Measurements from ENCODE around the gene C19orf53. TPM values are rescaled to one million over a fixed set of nuclear protein-coding genes. Genes with fewer than 3 reads are reported as not detected.

The C19orf53 gene
- total and polyA plus RNA-seq, 2 of the 13 experiments (the other 11 are each of a cell fraction or from before 2014, with no cell fraction given) = 129 to 130 TPM

DNA sequence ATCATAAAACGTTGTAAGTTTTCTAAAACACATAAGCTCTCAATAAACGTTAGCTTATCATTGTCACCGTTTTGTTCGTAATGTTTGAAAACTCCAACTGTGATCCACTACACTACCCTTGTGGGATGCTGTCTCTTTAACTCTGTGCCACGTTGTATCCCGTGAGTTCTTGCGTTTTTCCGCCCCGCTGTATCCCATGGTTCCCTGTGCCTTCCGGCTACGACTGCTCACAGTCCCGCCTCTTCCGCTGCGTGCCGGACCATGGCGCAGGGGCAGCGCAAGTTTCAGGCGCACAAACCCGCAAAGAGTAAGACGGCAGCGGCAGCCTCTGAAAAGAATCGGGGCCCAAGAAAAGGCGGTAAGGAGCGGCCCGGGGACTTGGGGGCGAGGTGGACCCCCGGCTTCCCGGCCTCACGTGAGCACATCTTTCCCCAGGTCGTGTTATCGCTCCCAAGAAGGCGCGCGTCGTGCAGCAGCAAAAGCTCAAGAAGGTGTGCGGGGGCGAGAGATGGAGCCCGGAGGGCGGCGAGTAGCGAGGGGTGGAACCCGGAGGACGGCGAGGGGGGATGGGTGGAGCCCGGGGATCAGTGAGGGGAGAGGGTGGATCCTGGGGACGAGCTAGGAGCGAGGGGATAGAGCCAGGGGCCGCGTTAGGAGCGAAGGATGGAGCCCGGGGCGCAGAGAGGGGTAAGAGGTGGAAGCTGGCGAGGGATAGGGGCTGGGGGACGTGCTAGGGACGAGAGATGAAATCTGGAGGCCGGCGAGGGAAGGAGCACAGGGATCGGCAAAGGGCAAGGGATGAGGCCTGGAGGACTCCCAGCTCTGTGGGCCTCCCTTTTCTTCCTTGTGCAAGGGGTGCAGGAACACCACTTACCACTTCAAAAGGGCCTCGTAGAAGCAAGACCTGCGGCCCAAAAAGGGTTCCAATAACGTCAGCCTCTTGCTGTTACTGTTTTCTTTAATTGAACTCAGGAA, at the start of gene C19orf53 (continued):
- TF ChIP-seq PRPF4 (IDR thresholded peaks at IDR 0.05; ENCODE audit: low read depth, low read length, poor library complexity, severe bottlenecking) (no peak), MTA1 (CRISPR knock-in tag; IDR thresholded peaks at IDR 0.05; ENCODE audit: borderline replicate concordance) (no peak; the same call in 1 of the 2 replicates), EED (CRISPR knock-in tag; IDR thresholded peaks at IDR 0.05) (peak; percentile 72; the same call in 1 of the 2 replicates), ZNF124 (CRISPR knock-in tag; IDR thresholded peaks at IDR 0.05) (peak; percentile 92; the same call in 1 of the 2 replicates), XRCC5 (optimal IDR thresholded peaks at IDR 0.05; ENCODE audit: low read length) (peak; percentile 48), RARA (CRISPR knock-in tag; IDR thresholded peaks at IDR 0.05) (no peak), FIP1L1 (IDR thresholded peaks at IDR 0.05; ENCODE audit: borderline replicate concordance, insufficient read depth, low read depth, low read length) (0 out of 2 replicates have a peak, but pooled peaks have one; percentile 26), CCDC6 (CRISPR knock-in tag; IDR thresholded peaks at IDR 0.05) (peak; percentile 79; the same call in 1 of the 2 replicates), ZBTB42 (CRISPR knock-in tag; IDR thresholded peaks at IDR 0.05) (no peak), POGZ (CRISPR knock-in tag; IDR thresholded peaks at IDR 0.05) (peak; percentile 77), ZNF652 (CRISPR knock-in tag; IDR thresholded peaks at IDR 0.05; ENCODE audit: borderline replicate concordance, low read depth) (no peak), KDM6A (CRISPR knock-in tag; IDR thresholded peaks at IDR 0.05; ENCODE audit: low read depth) (no peak), ZNF3 (CRISPR knock-in tag; IDR thresholded peaks at IDR 0.05) (no peak), ZNF20 (CRISPR knock-in tag; IDR thresholded peaks at IDR 0.05) (no peak), MAZ (IDR thresholded peaks at IDR 0.05; ENCODE audit: borderline replicate concordance, low read depth, low read length) (no peak), MAZ (CRISPR knock-in tag; IDR thresholded peaks at IDR 0.05; ENCODE audit: low read depth) (peak; percentile 86), ZNF672 (CRISPR knock-in tag; IDR thresholded peaks at IDR 0.05) (peak; percentile 53; the same call in 1 of the 2 replicates), MLLT10 (CRISPR knock-in tag; IDR thresholded peaks at IDR 0.05) (no peak)
- TF ChIP-seq, protein P1, sequence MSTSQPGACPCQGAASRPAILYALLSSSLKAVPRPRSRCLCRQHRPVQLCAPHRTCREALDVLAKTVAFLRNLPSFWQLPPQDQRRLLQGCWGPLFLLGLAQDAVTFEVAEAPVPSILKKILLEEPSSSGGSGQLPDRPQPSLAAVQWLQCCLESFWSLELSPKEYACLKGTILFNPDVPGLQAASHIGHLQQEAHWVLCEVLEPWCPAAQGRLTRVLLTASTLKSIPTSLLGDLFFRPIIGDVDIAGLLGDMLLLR (CRISPR knock-in tag; IDR thresholded peaks at IDR 0.05) = peak; percentile 74
- TF ChIP-seq, protein P2, sequence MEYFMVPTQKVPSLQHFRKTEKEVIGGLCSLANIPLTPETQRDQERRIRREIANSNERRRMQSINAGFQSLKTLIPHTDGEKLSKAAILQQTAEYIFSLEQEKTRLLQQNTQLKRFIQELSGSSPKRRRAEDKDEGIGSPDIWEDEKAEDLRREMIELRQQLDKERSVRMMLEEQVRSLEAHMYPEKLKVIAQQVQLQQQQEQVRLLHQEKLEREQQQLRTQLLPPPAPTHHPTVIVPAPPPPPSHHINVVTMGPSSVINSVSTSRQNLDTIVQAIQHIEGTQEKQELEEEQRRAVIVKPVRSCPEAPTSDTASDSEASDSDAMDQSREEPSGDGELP (IDR thresholded peaks at IDR 0.05; ENCODE audit: borderline replicate concordance, low read depth) = peak; percentile 51; the same call in 1 of the 2 replicates
- TF ChIP-seq, protein P3, sequence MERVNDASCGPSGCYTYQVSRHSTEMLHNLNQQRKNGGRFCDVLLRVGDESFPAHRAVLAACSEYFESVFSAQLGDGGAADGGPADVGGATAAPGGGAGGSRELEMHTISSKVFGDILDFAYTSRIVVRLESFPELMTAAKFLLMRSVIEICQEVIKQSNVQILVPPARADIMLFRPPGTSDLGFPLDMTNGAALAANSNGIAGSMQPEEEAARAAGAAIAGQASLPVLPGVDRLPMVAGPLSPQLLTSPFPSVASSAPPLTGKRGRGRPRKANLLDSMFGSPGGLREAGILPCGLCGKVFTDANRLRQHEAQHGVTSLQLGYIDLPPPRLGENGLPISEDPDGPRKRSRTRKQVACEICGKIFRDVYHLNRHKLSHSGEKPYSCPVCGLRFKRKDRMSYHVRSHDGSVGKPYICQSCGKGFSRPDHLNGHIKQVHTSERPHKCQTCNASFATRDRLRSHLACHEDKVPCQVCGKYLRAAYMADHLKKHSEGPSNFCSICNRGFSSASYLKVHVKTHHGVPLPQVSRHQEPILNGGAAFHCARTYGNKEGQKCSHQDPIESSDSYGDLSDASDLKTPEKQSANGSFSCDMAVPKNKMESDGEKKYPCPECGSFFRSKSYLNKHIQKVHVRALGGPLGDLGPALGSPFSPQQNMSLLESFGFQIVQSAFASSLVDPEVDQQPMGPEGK (CRISPR knock-in tag; IDR thresholded peaks at IDR 0.05) = peak; percentile 35; the same call in 1 of the 2 replicates
- TF ChIP-seq, protein P4, sequence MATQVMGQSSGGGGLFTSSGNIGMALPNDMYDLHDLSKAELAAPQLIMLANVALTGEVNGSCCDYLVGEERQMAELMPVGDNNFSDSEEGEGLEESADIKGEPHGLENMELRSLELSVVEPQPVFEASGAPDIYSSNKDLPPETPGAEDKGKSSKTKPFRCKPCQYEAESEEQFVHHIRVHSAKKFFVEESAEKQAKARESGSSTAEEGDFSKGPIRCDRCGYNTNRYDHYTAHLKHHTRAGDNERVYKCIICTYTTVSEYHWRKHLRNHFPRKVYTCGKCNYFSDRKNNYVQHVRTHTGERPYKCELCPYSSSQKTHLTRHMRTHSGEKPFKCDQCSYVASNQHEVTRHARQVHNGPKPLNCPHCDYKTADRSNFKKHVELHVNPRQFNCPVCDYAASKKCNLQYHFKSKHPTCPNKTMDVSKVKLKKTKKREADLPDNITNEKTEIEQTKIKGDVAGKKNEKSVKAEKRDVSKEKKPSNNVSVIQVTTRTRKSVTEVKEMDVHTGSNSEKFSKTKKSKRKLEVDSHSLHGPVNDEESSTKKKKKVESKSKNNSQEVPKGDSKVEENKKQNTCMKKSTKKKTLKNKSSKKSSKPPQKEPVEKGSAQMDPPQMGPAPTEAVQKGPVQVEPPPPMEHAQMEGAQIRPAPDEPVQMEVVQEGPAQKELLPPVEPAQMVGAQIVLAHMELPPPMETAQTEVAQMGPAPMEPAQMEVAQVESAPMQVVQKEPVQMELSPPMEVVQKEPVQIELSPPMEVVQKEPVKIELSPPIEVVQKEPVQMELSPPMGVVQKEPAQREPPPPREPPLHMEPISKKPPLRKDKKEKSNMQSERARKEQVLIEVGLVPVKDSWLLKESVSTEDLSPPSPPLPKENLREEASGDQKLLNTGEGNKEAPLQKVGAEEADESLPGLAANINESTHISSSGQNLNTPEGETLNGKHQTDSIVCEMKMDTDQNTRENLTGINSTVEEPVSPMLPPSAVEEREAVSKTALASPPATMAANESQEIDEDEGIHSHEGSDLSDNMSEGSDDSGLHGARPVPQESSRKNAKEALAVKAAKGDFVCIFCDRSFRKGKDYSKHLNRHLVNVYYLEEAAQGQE (IDR thresholded peaks at IDR 0.05; ENCODE audit: borderline replicate concordance in 1 of 2, low read depth in 1 of 2, low read length in 2 of 2) = no peak

Measured in HepG2 (cell line).